COLO668 (cell line): ENCODE data around the gene CCR2.
"Not testable (repeated sequence)": the region's sequence is repeated elsewhere in the genome, so short reads cannot be mapped to it uniquely, and the experiment has no call there.

ENCODE experiments used
- DNase-seq: peaks from one replicate; lab custom pipeline; 2025; ENCODE audit not compliant: unreplicated experiment; lab: John Stamatoyannopoulos, UW

The CCR2 gene

DNA sequence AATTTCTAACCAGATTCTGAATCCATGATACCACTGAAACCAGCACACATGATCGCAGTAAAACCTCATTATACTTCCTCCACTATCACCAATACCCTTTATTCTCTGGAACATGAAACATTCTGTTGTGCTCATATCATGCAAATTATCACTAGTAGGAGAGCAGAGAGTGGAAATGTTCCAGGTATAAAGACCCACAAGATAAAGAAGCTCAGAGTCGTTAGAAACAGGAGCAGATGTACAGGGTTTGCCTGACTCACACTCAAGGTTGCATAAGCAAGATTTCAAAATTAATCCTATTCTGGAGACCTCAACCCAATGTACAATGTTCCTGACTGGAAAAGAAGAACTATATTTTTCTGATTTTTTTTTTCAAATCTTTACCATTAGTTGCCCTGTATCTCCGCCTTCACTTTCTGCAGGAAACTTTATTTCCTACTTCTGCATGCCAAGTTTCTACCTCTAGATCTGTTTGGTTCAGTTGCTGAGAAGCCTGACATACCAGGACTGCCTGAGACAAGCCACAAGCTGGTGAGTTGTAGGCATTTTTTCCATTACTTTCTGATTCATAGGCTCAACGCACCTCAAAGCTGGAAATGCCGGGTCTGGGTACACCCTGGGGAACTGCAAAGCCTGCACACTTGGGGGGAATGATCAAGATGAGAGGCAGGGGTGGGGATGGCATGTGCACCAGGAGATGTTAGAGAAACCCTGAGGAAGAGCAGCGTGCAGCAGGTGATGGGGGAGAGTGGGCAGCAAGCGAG is at the start of gene CCR2:
TSS of gene CCR2 (plus strand) at position 465 of the 764 bp plus-strand sequence. CDS start 3,417 bp downstream, outside the sequence.
- DNase-seq = no peak

DNA sequence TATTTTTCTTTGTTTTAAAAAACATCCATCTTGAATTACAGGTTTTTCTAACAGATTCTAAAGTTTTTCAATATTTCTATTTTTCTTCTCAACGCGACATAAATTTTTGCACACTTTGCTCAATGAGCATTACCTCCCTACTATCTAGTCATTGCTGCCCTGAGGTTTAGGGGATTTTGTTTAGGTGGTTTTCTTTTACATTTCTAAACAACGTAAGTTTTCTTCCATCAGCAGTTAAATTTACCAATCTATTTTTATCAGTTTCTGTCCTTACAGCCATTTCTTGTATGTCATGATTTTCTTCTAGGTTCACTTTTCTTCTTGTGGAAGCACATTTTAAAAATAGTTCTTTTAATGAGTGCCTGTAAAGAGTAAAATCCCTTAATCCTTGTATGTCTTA is 49.2 kb upstream of the CCR2 start:
- no peak for DNase-seq

- DNase-seq = no peak
These were observed 40.9 kb upstream of the CCR2 start for GRCh38 chr3:46312991-46313390.

GRCh38 chr3:46314517-46314916 is 39.4 kb upstream of the CCR2 start:
- no peak for DNase-seq

DNA sequence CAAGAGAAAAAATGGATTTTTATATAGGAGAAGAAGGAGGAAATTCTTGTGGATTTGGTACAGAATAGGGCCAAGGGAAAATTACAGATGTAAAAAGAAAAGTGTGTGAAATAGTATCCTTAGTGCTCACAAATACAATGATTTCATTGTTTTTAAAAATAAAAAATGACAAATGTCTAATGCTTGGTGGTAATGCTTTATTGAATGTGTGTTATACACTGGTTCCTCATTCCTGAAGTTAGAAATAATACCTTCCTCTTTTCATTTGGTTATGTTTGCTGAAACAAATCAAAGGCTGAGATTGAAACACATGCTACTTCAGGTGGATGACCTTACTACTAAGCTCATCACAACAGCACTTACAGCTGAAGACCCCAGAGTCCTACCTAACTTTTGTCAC is 37.7 kb upstream of the CCR2 start:
- DNase-seq = no peak

DNA sequence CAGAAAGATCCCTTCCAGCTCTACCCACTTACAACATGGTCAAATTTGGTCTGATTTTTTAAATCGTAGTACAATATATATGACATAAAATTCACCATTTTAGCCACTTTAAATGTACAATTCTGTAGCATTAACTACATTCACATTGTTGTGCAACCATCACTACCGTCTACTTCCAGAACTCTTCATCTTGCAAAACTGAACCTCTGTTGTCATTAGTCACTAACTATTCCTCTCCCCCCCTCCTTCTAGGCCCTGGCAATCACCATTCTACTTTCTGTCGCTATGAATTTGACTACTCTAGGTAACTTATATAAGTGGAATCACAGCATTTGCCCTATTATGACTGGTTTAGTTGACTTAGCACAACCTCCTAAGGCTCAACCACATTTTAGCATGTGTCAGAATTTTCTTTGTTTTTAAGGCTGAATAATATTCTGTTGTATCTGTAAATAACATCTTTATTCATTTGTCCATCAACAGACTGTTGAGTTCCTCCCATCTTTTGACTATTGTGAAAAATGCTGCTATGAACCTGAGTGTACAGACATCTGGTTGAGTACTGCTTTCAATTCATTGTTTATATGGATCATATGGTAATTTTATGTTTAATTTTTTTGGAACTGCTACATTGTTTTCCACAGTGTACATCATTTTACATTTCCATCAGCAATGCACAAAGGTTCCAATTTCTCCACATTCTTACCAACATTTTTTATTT is 35.5 kb upstream of the CCR2 start:
- no peak for DNase-seq

DNA sequence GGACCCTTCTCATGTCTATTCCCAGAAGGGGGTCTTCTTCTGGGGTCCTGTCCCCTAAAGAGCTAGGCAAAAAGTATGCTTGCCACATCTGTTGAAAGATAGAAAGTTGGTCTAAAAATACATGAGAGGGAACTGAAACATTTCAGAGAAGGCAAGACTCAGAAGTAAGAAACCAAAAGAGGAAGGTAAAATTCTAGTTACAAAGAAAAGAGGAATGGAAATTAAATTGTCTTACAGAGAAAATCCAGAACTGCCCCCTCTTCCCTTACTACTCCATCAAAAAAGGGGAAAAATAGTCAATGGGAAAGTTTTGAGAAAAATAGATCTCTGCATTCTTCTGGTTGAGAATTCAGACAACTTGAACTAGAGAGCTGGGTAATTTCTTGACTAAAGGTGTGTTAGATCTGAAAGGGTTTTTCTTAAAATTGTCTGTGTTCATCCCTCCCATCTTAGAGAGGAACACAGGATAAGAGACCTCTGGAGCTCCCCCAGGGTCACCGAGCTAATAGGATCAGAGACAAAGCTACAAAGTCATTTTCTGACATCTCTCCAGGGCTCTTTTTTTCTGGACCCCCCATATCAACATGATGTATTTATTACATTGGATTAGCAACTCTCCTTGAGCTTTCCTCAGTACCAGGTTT is 32.3 kb upstream of the CCR2 start:
- DNase-seq = no peak

DNA sequence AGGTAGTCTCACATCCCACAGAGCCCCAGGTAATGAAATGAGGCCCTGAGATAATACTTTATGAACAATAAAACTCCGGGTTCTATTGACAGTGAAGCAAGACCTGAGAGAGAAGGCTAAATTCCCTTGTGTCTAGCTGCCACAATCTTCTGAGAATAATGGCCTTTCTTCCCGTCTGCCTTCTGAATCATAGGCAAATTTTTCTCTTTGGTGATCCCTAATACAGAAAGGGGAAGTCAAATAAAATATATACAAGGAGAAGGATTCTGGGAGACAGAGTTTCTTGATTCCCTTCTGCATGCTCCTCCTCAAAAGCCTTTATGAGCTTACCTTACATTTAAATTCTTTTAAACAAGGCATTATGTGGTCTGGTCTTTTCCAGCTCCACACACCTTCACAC is 29.9 kb upstream of the CCR2 start:
- no peak for DNase-seq

DNA sequence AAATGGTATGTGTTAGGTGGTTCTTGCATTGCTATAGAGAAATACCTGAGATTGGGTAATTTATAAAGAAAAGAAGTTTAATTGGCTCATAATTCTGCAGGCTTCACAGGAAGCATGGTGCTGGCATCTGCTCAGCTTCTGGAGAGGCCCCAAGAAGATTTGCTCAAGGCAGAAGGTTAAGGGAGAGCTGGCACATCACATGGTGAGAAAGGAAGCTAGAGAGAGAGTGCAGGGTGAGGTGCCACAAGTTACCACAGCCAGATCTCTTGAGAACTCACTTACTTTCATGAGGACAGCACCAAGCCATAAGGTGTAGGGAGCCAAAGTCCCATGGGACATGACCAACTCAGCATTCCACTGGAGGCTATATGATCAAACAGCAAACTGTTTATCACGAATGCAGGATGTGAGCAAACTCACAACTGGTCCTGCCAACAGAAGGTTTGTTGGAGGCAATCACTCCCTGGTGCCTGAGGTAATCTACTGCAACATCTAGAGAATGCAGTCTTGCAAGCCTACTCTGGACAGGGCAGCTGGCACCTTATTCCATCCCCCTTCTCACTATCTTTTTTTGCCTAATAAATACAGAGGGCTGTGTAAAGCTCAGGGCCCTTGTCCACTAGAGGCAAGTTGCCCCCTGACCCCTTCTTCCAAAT is 28.1 kb upstream of the CCR2 start:
- no peak for DNase-seq

GRCh38 chr3:46330676-46331075 is 23.2 kb upstream of the CCR2 start:
- DNase-seq = not testable (repeated sequence)

DNA sequence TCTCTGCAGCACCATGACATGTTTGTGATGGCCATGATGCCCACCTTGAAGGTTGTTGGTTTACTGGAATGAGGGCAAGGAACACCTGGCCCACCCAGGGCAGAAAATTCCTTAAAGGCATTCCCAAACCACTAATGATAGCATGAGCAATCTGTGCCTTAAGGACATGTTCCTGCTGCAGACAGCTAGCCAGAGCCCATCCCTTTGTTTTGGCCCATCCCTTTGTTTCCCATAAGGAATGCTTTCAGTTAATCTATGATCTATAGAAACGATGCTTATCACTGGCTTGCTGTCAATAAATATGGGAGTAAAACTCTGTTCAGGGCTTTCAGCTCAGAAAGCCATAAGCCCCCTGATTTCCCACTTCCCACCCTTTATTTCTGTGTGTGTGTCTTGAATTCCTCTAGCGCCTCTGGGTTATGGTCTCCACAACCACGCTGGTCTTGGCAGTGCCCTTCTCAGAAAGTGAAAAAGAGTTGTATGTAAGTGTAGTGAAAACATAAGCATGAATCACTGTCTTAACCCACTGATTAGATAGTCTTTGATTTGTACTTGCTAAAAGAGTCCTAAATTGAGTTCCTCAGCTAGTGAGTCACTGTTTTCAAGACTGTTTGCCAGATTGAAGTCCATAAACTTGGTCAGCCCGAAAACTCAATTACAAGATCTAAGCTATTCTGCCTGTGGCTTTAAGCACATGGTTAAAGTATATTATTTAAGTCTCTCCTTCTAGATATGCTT is 19.0 kb upstream of the CCR2 start:
- no peak for DNase-seq

GRCh38 chr3:46335541-46335940 is 18.4 kb upstream of the CCR2 start:
- no peak for DNase-seq

GRCh38 chr3:46337911-46338310 is 16.0 kb upstream of the CCR2 start:
- no peak for DNase-seq

DNA sequence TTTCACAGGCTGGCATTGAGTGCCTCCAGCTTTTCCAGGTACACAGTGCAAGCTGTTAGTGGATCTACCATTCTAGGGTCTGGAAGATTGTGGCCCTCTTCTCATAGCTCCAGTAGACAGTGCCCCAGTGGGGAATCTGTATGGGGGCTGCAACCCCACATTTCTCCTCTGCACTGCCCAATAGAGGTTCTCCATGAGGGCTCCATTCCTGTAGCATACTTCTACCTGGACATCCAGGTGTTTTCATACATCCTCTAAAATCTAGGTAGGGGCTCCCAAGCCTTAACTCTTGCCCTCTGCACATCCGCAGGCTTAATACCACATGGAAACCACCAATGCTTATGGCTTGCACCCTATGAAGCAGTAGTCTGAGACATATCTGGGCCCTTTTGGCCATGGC is 15.1 kb upstream of the CCR2 start:
- no peak for DNase-seq

GRCh38 chr3:46344476-46344875 is 9.4 kb upstream of the CCR2 start:
- no peak for DNase-seq

DNA sequence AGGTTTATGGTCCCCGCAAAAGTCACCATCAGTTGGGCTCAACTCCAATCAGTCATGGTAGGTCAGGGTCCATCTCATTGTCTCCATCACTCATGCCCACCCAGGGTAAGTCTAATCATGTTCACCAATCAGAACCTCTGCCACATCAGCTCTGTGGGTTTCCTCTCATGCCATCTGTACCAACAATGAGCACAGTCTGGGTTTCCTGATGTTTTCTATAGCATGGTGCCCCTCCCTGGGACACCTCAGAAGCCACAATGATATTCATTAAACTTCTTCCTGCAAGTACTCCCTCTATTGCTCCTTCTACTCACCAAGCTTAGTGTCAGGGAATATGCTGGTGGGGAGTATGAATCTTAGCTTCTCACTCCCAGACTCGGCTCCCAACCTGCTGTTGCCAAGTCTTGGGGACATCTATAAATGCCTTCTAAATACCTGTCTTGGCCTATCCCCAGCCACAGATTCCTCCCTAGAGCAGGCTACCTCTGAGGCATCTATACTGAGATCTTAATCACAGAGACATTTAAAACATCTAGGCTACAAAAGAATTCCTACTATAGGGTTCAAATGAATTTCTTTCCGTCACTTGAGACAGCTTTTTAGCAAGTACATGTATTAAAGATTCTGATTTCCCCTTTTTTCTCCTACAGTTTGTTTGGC is 5.0 kb upstream of the CCR2 start:
- DNase-seq = no peak

GRCh38 chr3:46349484-46350261 is 4.2 kb upstream of the CCR2 start:
- DNase-seq = no peak

- DNase-seq = no peak
These were observed 3.7 kb upstream of the CCR2 start for GRCh38 chr3:46350262-46350565.

GRCh38 chr3:46351646-46352045 is 2.3 kb upstream of the CCR2 start:
- DNase-seq = no peak

DNA sequence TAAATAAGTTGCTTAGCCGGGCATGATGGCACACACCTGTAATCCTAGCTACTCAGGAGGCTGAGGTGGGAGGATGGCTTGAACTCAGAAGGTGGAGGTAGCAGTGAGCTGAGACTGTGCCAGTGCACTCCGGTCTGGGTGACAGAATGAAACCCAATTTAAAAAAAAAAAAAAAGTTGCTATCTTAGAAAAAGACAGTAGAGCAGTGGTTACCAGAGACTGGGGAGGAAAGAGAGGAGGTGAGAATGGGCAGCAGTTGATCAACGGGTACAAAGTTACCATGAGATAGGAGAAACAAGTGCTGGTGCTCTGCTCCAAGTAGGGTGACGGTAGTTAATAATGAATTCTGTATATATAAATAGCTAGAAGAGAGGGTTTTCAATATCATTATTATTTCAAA is 821 bp upstream of the CCR2 start:
- no peak for DNase-seq
